ENCODE data around the gene PRDM15.

PRDM15 gene

GRCh38 chr21:41903559-41904351 is 24.6 kb upstream of the PRDM15 start:
- no peak overlapping the region for H3K4me3 ChIP-seq (ENCODE audit: low read length)
- no peaks in the 10 kb centered on the region for H3K4me1 ChIP-seq (ENCODE audit: control insufficient read depth, insufficient read depth, low read length)
- H3K36me3 ChIP-seq (ENCODE audit: insufficient read depth, low read length): peaks cover 58% of the 10 kb centered on the region
- no peak overlapping the region for H3K9ac ChIP-seq (ENCODE audit: low read depth, low read length)
- no peaks in the 10 kb centered on the region for H3K9me3 ChIP-seq (replicated peaks; ENCODE audit: low read length)
- H3K4me2 ChIP-seq (ENCODE audit: low read length): no peak overlapping the region
- H3K27me3 ChIP-seq (ENCODE audit: control insufficient read depth, insufficient read depth, low read length): no peaks in the 10 kb centered on the region

GRCh38 chr21:41902946-41903345 is 23.8 kb upstream of the PRDM15 start:
- no peak overlapping the region for H3K4me2 ChIP-seq (ENCODE audit: low read length)
- no peaks in the 10 kb centered on the region for H3K27me3 ChIP-seq (ENCODE audit: control insufficient read depth, insufficient read depth, low read length)
- peaks cover 55% of the 10 kb centered on the region for H3K36me3 ChIP-seq (ENCODE audit: insufficient read depth, low read length)
- no peak overlapping the region for H3K4me3 ChIP-seq (ENCODE audit: low read length)
- H3K9ac ChIP-seq (ENCODE audit: low read depth, low read length): no peak overlapping the region
- no peaks in the 10 kb centered on the region for H3K9me3 ChIP-seq (replicated peaks; ENCODE audit: low read length)
- H3K4me1 ChIP-seq (ENCODE audit: control insufficient read depth, insufficient read depth, low read length): no peaks in the 10 kb centered on the region

- no peak overlapping the region for H3K4me2 ChIP-seq (ENCODE audit: low read length)
- no peaks in the 10 kb centered on the region for H3K4me1 ChIP-seq (ENCODE audit: control insufficient read depth, insufficient read depth, low read length)
- H3K9me3 ChIP-seq (replicated peaks; ENCODE audit: low read length): no peaks in the 10 kb centered on the region
- no peak overlapping the region for H3K4me3 ChIP-seq (ENCODE audit: low read length)
- no peak overlapping the region for H3K9ac ChIP-seq (ENCODE audit: low read depth, low read length)
- H3K36me3 ChIP-seq (ENCODE audit: insufficient read depth, low read length): peaks cover 51% of the 10 kb centered on the region
- no peaks in the 10 kb centered on the region for H3K27me3 ChIP-seq (ENCODE audit: control insufficient read depth, insufficient read depth, low read length)
Observed at GRCh38 chr21:41901782-41902181, 22.6 kb upstream of the PRDM15 start.

- Histone ChIP-seq H3K4me3 (ENCODE audit: low read length) (no peak overlapping the region), H3K9ac (ENCODE audit: low read depth, low read length) (no peak overlapping the region), H3K4me2 (ENCODE audit: low read length) (no peak overlapping the region), H3K27me3 (ENCODE audit: control insufficient read depth, insufficient read depth, low read length) (no peaks in the 10 kb centered on the region), H3K36me3 (ENCODE audit: insufficient read depth, low read length) (peaks cover 46% of the 10 kb centered on the region), H3K4me1 (ENCODE audit: control insufficient read depth, insufficient read depth, low read length) (peaks cover under 1% of the 10 kb centered on the region), H3K9me3 (replicated peaks; ENCODE audit: low read length) (no peaks in the 10 kb centered on the region)
Observed at GRCh38 chr21:41901099-41901498, 22.0 kb upstream of the PRDM15 start.

GRCh38 chr21:41900401-41900800 is 21.3 kb upstream of the PRDM15 start:
- Histone ChIP-seq H3K9me3 (replicated peaks; ENCODE audit: low read length) (no peaks in the 10 kb centered on the region), H3K27me3 (ENCODE audit: control insufficient read depth, insufficient read depth, low read length) (no peaks in the 10 kb centered on the region), H3K36me3 (ENCODE audit: insufficient read depth, low read length) (peaks cover 45% of the 10 kb centered on the region), H3K4me3 (ENCODE audit: low read length) (no peak overlapping the region), H3K4me1 (ENCODE audit: control insufficient read depth, insufficient read depth, low read length) (peaks cover 7% of the 10 kb centered on the region), H3K9ac (ENCODE audit: low read depth, low read length) (no peak overlapping the region), H3K4me2 (ENCODE audit: low read length) (no peak overlapping the region)

- H3K4me3 ChIP-seq (ENCODE audit: low read length): no peak overlapping the region
- no peak overlapping the region for H3K4me2 ChIP-seq (ENCODE audit: low read length)
- H3K36me3 ChIP-seq (ENCODE audit: insufficient read depth, low read length): peaks cover 44% of the 10 kb centered on the region
Observed at GRCh38 chr21:41899426-41900202, 20.5 kb upstream of the PRDM15 start.

GRCh38 chr21:41898998-41899397 is 19.9 kb upstream of the PRDM15 start:
- Histone ChIP-seq H3K4me2 (ENCODE audit: low read length) (no peak overlapping the region), H3K9me3 (replicated peaks; ENCODE audit: low read length) (no peaks in the 10 kb centered on the region), H3K9ac (ENCODE audit: low read depth, low read length) (no peak overlapping the region), H3K36me3 (ENCODE audit: insufficient read depth, low read length) (peaks cover 47% of the 10 kb centered on the region), H3K4me1 (ENCODE audit: control insufficient read depth, insufficient read depth, low read length) (peaks cover 15% of the 10 kb centered on the region), H3K27me3 (ENCODE audit: control insufficient read depth, insufficient read depth, low read length) (no peaks in the 10 kb centered on the region), H3K4me3 (ENCODE audit: low read length) (no peak overlapping the region)

More at GRCh38 chr21:41899426-41900202, 20.5 kb upstream of the PRDM15 start:
- Histone ChIP-seq H3K4me1 (ENCODE audit: control insufficient read depth, insufficient read depth, low read length) (peaks cover 15% of the 10 kb centered on the region), H3K9me3 (replicated peaks; ENCODE audit: low read length) (no peaks in the 10 kb centered on the region), H3K27me3 (ENCODE audit: control insufficient read depth, insufficient read depth, low read length) (no peaks in the 10 kb centered on the region), H3K9ac (ENCODE audit: low read depth, low read length) (no peak overlapping the region)

- no peak overlapping the region for H3K4me3 ChIP-seq (ENCODE audit: low read length)
- H3K36me3 ChIP-seq (ENCODE audit: insufficient read depth, low read length): peaks cover 39% of the 10 kb centered on the region
- H3K9me3 ChIP-seq (replicated peaks; ENCODE audit: low read length): no peaks in the 10 kb centered on the region
- H3K4me2 ChIP-seq (ENCODE audit: low read length): no peak overlapping the region
- no peak overlapping the region for H3K9ac ChIP-seq (ENCODE audit: low read depth, low read length)
- no peaks in the 10 kb centered on the region for H3K27me3 ChIP-seq (ENCODE audit: control insufficient read depth, insufficient read depth, low read length)
- H3K4me1 ChIP-seq (ENCODE audit: control insufficient read depth, insufficient read depth, low read length): peaks cover 15% of the 10 kb centered on the region
Observed at GRCh38 chr21:41897700-41898099, 18.6 kb upstream of the PRDM15 start.

- no peaks in the 10 kb centered on the region for H3K27me3 ChIP-seq (ENCODE audit: control insufficient read depth, insufficient read depth, low read length)
- H3K9me3 ChIP-seq (replicated peaks; ENCODE audit: low read length): no peaks in the 10 kb centered on the region
- peaks cover 35% of the 10 kb centered on the region for H3K36me3 ChIP-seq (ENCODE audit: insufficient read depth, low read length)
- no peak overlapping the region for H3K4me3 ChIP-seq (ENCODE audit: low read length)
- peaks cover 15% of the 10 kb centered on the region for H3K4me1 ChIP-seq (ENCODE audit: control insufficient read depth, insufficient read depth, low read length)
- H3K9ac ChIP-seq (ENCODE audit: low read depth, low read length): no peak overlapping the region
- no peak overlapping the region for H3K4me2 ChIP-seq (ENCODE audit: low read length)
Observed at GRCh38 chr21:41897047-41897669, 18.0 kb upstream of the PRDM15 start.

GRCh38 chr21:41895643-41896493 is 16.7 kb upstream of the PRDM15 start:
- peaks cover 27% of the 10 kb centered on the region for H3K36me3 ChIP-seq (ENCODE audit: insufficient read depth, low read length)

More at GRCh38 chr21:41895643-41896493, 16.7 kb upstream of the PRDM15 start:
- peak overlapping the region; percentile 2 for H3K4me2 ChIP-seq (ENCODE audit: low read length)
- no peak overlapping the region for H3K9ac ChIP-seq (ENCODE audit: low read depth, low read length)
- no peaks in the 10 kb centered on the region for H3K9me3 ChIP-seq (replicated peaks; ENCODE audit: low read length)
- H3K4me1 ChIP-seq (ENCODE audit: control insufficient read depth, insufficient read depth, low read length): peaks cover 15% of the 10 kb centered on the region
- no peak overlapping the region for H3K4me3 ChIP-seq (ENCODE audit: low read length)
- H3K27me3 ChIP-seq (ENCODE audit: control insufficient read depth, insufficient read depth, low read length): no peaks in the 10 kb centered on the region
